NCI-H2029 treated with DMSO at 0.1 percent for 48 hours (cell line): Measurements from ENCODE around the gene WFS1.

Experiments used
- DNase-seq: peaks from one replicate; lab custom pipeline; 2025; lab: John Stamatoyannopoulos, UW

The WFS1 gene

GRCh38 chr4:6300359-6300758, 30.7 kb downstream of the WFS1 start:
- no peak for DNase-seq

GRCh38 chr4:6301051-6301731, 31.5 kb downstream of the WFS1 start:
- no peak for DNase-seq

GRCh38 chr4:6301732-6302442, 32.2 kb downstream of the WFS1 start:
- DNase-seq: no peak

GRCh38 chr4:6302869-6303268, 33.2 kb downstream of the WFS1 start:
- no peak for DNase-seq

- DNase-seq: no peak
These were observed 34.3 kb downstream of the WFS1 start for GRCh38 chr4:6303943-6304342.

- no peak for DNase-seq
These were observed 36.6 kb downstream of the WFS1 start for GRCh38 chr4:6306299-6306698.

GRCh38 chr4:6307230-6307629, 37.6 kb downstream of the WFS1 start:
- DNase-seq: no peak

- no peak for DNase-seq
These were observed 38.2 kb downstream of the WFS1 start for GRCh38 chr4:6307891-6308290.

- no peak for DNase-seq
These were observed 39.4 kb downstream of the WFS1 start for GRCh38 chr4:6308899-6309643.

GRCh38 chr4:6309777-6310176, 40.1 kb downstream of the WFS1 start:
- DNase-seq: no peak

- DNase-seq: no peak
These were observed 43.6 kb downstream of the WFS1 start for GRCh38 chr4:6313216-6313615.

- DNase-seq: no peak
These were observed 46.9 kb downstream of the WFS1 start for GRCh38 chr4:6316461-6317003.

- DNase-seq: no peak
These were observed 48.6 kb downstream of the WFS1 start for GRCh38 chr4:6318206-6318605.

GRCh38 chr4:6319530-6320150, 50.0 kb downstream of the WFS1 start:
- no peak for DNase-seq

- DNase-seq: no peak
These were observed 51.0 kb downstream of the WFS1 start for GRCh38 chr4:6320663-6321062.

- no peak for DNase-seq
These were observed 51.7 kb downstream of the WFS1 start for GRCh38 chr4:6321361-6321760.

- DNase-seq: no peak
These were observed 52.6 kb downstream of the WFS1 start for GRCh38 chr4:6322067-6322760.

- DNase-seq: no peak
These were observed 53.3 kb downstream of the WFS1 start for GRCh38 chr4:6322761-6323566.

GRCh38 chr4:6324461-6324998, 54.9 kb downstream of the WFS1 start:
- DNase-seq: no peak

- DNase-seq: no peak
These were observed 55.5 kb downstream of the WFS1 start for GRCh38 chr4:6324999-6325787.
